Prostate gland (tissue), 2 donors: ENCODE measurements around the gene ACVR2B.

Experiments used
- POLR2A ChIP-seq: fragments of 450-650 bp; IDR thresholded peaks from one replicate; pipeline ENCODE4 v1.6.1; 2016; ENCODE audit warnings: antibody characterized with exemption, mild to moderate bottlenecking
- POLR2AphosphoS5 ChIP-seq: sonication (generic); formaldehyde crosslinking; IDR thresholded peaks from one replicate; pipeline ENCODE4 v1.6.1; 2017; ENCODE audit warnings: antibody characterized with exemption
- TF ChIP-seq, protein P1 (sequence below), 4 experiments: fragments of 200-600 bp in 2 of 4; fragments of 450-650 bp in 2 of 4; sonication (generic) in 2 of 4; IDR thresholded peaks; 1 replicate in 3 of 4; 2 replicates in 1 of 4; pipeline ENCODE4 v1.5.1; 2016 to 2019; ENCODE audit warnings: antibody characterized with exemption in 4 of 4, mild to moderate bottlenecking in 2 of 4, moderate library complexity in 2 of 4

DNA sequence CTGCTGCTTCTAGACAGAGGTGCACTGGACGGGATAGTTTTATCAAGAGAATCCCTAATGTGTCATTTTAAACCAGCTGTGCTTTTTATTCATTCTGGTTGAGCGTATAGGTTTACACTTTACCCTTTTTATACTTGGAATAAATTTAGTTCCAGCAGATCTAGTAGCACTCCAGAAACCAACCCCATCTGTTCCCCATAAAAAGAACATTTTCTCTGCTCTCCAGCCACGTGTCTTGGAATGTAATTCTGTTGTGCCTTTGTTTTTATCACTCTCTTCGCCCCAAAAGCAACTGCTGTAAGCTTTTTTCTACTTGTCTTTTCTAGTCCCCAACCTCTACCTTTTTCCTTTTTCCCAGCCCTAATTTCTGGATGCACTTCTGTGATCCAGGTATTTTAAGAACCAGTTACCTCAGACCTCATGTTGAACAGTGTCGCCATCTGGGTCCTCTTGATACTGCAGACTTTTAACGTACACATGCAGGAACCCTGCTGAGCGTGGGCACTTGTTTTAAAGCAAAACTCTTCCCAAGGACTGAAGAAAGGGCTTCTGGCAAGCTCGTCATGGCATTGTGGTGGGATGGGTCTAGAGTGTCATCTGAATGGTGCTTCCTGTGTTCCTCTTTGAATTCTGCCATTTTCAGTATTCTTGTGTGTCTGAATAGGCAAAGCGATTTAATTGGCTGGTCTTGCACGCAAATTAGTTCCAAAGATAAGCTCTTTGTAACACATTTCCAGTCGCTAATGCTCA lies 36.8 kb downstream of the ACVR2B start:
- TF ChIP-seq, protein P1, sequence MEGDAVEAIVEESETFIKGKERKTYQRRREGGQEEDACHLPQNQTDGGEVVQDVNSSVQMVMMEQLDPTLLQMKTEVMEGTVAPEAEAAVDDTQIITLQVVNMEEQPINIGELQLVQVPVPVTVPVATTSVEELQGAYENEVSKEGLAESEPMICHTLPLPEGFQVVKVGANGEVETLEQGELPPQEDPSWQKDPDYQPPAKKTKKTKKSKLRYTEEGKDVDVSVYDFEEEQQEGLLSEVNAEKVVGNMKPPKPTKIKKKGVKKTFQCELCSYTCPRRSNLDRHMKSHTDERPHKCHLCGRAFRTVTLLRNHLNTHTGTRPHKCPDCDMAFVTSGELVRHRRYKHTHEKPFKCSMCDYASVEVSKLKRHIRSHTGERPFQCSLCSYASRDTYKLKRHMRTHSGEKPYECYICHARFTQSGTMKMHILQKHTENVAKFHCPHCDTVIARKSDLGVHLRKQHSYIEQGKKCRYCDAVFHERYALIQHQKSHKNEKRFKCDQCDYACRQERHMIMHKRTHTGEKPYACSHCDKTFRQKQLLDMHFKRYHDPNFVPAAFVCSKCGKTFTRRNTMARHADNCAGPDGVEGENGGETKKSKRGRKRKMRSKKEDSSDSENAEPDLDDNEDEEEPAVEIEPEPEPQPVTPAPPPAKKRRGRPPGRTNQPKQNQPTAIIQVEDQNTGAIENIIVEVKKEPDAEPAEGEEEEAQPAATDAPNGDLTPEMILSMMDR (IDR thresholded peaks at IDR 0.05), result no peak
- TF ChIP-seq POLR2AphosphoS5 (no peak), POLR2A (no peak)
